A549 (cell line): ENCODE results near the gene ANKS6.

Experiments
- CTCF ChIP-seq: fragments of >200 bp; sonication (Bioruptor Twin); formaldehyde crosslinking; IDR thresholded peaks from 3 replicates; pipeline ENCODE4 v1.5.1; 2016
- EP300 ChIP-seq, 2 experiments: fragments of >200 bp; sonication (Bioruptor Twin); formaldehyde crosslinking; IDR thresholded peaks; 2 replicates in 1 of 2; 3 replicates in 1 of 2; pipeline ENCODE4 v1.6.1; 2016 to 2017
- GATA3 ChIP-seq: IDR thresholded peaks from 2 replicates; pipeline ENCODE4 v1.6.1; 2012; ENCODE audit warnings: borderline replicate concordance
- USF2 ChIP-seq: fragments of 450-650 bp; IDR thresholded peaks from 2 replicates; pipeline ENCODE4 v1.6.1; 2014; ENCODE audit warnings: antibody characterized with exemption

DNA sequence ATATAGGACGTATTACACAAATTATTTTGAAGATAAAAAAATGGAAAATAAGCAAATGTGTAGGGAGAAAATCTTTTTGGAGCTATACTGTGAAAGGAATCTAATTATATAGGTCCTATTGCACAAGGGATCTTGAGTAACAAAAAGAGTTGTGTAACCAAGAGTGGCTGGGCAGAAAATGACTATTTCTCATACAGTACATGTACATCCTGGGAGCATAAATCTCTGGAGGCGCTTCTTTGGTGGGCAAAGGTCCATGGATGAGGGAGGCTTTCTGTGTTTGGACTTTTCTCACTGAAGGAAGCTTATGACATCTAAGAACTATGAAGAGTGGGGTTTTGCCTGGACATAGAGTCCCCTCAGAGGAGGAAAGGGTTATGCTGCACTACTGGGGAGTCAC lies 29.8 kb downstream of the ANKS6 start:
- TF ChIP-seq USF2 = no peak
- TF ChIP-seq CTCF = no peak
- TF ChIP-seq GATA3 = no peak
- no peak for TF ChIP-seq EP300 (IDR thresholded peaks at IDR 0.05)
